CD4-positive, CD25-positive, alpha-beta regulatory T cell (primary cell): ENCODE results near the gene ACR. TPM values are rescaled to one million over a fixed set of nuclear protein-coding genes. Genes with fewer than 3 reads are reported as not detected.

ENCODE experiments used
- ATAC-seq, 2 donors: fragments of 150-1000 bp; cut with Tn5 transposase; one replicate each; pipeline ENCODE4 v1.10.0; 2021; ENCODE audit warnings: low read depth in 2 of 2, moderate number of reproducible peaks in 2 of 2, moderate library complexity in 1 of 2
- DNase-seq, 3 donors: peaks; one replicate each; pipeline versions ENCODE4 v3.0.0 to v3.0.0-alpha.2; 2012 to 2022; ENCODE audit warnings: mixed read lengths in 1 of 3
- H3K27ac ChIP-seq: one replicate; pipeline ENCODE4 v1.7.0; 2013; ENCODE audit warnings: mild to moderate bottlenecking, low read length; ENCODE audit not compliant: insufficient read depth, poor library complexity, severe bottlenecking
- H3K27me3 ChIP-seq: one replicate; pipeline ENCODE4 v1.7.0; 2013; ENCODE audit warnings: low read length; ENCODE audit not compliant: control insufficient read depth, insufficient read depth
- H3K36me3 ChIP-seq: one replicate; pipeline ENCODE4 v1.7.0; 2013; ENCODE audit warnings: mild to moderate bottlenecking, low read length, moderate library complexity; ENCODE audit not compliant: control insufficient read depth, insufficient read depth
- H3K4me1 ChIP-seq: 2 replicates; pipeline ENCODE4 v1.7.0; 2013; ENCODE audit warnings: mild to moderate bottlenecking, low read length; ENCODE audit not compliant: insufficient read depth, control insufficient read depth, poor library complexity, severe bottlenecking
- H3K4me3 ChIP-seq: one replicate; pipeline ENCODE4 v1.7.0; 2013; ENCODE audit warnings: low read depth, mild to moderate bottlenecking, low read length, moderate library complexity
- H3K9me3 ChIP-seq, 2 experiments: 1 replicate in 1 of 2; 2 replicates in 1 of 2; pipeline ENCODE4 v1.7.0; 2013; ENCODE audit warnings: low read length in 2 of 2, mild to moderate bottlenecking in 1 of 2, moderate library complexity in 1 of 2; ENCODE audit not compliant: control insufficient read depth in 2 of 2
- H3K27ac Mint-ChIP-seq, 3 donors: one replicate each; pipeline ENCODE4 v1.8.0; 2020 to 2022; ENCODE audit warnings: mild to moderate bottlenecking in 3 of 3, mixed read lengths in 3 of 3, moderate library complexity in 2 of 3
- H3K27me3 Mint-ChIP-seq: one replicate; pipeline ENCODE4 v1.8.0; 2022; ENCODE audit warnings: mild to moderate bottlenecking, mixed read lengths
- H3K36me3 Mint-ChIP-seq: one replicate; pipeline ENCODE4 v1.8.0; 2020; ENCODE audit warnings: mixed read lengths
- H3K4me1 Mint-ChIP-seq, 4 donors: one replicate each; pipeline ENCODE4 v1.8.0; 2020 to 2022; ENCODE audit warnings: mixed read lengths in 4 of 4, mild to moderate bottlenecking in 1 of 4
- H3K4me3 Mint-ChIP-seq, 4 donors: one replicate each; pipeline ENCODE4 v1.8.0; 2020 to 2022; ENCODE audit warnings: mild to moderate bottlenecking in 4 of 4, mixed read lengths in 4 of 4, moderate library complexity in 3 of 4
- H3K9me3 Mint-ChIP-seq, 7 donors: one replicate each; pipeline ENCODE4 v1.8.0; 2020 to 2022; ENCODE audit warnings: mixed read lengths in 7 of 7, mild to moderate bottlenecking in 3 of 7, moderate library complexity in 2 of 7
- polyA plus RNA-seq, 4 donors: library from polyadenylated mRNA; unstranded; fragments of 300-500 nt; fragmentation: Illumina TruSeq; gene quantifications; one replicate each; pipeline ENCODE4 v1.2.3, GENCODE V29; 2021
- total RNA-seq: library from RNA; stranded (reverse); gene quantifications from one replicate; pipeline ENCODE4 v1.2.3, GENCODE V29; 2022

Gene ACR
- total and polyA plus RNA-seq, 5 donors from 2014 or later, result not detected

DNA sequence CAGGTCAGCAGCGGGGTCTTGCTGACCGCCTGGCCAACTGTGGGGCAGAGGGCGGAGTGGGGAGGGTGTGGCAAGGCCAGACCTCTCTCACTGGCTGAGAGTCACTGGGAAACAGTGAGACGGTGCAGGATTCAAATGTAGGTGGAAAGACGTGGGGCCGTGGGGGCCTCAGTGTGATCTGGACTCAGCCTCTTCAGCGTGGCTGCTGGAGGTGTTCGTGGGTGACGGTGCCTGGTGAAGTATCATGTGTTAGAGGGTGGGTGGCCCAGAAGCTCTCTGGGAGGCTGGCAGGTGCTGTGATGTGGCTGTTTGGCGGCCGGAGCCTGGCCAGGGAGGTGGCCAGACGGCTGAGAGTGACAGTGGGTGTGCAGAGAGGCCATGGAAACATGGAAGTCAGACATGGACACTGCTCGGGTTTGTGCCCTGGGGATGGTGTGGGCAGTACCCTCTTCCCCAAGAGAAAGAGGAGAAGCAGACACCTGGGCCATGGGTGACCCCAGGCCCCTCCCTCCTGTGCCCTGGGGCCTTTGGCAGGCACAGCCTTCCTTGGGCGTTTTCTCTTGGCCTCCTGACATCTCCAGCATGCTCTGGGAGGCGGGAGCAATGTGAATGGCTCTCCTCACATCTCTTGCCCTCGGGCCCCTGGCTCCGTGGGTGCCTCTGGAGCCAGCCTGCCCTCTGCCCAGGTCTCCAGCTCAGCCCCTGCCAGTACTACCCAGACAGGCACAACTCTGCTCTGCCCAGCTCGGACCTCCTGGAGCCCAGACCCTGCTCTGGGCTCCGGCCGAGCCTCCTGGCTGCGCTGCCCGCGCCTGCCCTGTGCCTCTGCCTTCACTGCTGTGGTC is 10.1 kb upstream of the ACR start:
- Mint-ChIP-seq H3K27me3 (peaks cover 3% of the 10 kb centered on the region), H3K4me1 (peaks cover 0 to 7% (median 0%) of the 10 kb centered on the region in 4 donors), H3K4me3 (no peak overlapping the region), H3K9me3 (no peaks in the 10 kb centered on the region), H3K36me3 (no peaks in the 10 kb centered on the region), H3K27ac (peak overlapping the region in 1 of 3 donors; percentile 81)
- DNase-seq (no peak), ATAC-seq (no peak)
- H3K9me3 ChIP-seq, result no peaks in the 10 kb centered on the region
- H3K4me1 ChIP-seq, result no peaks in the 10 kb centered on the region
- no peaks in the 10 kb centered on the region for H3K36me3 ChIP-seq
- no peaks in the 10 kb centered on the region for H3K27me3 ChIP-seq
- no peak overlapping the region for H3K27ac ChIP-seq
- H3K4me3 ChIP-seq, result no peak overlapping the region

DNA sequence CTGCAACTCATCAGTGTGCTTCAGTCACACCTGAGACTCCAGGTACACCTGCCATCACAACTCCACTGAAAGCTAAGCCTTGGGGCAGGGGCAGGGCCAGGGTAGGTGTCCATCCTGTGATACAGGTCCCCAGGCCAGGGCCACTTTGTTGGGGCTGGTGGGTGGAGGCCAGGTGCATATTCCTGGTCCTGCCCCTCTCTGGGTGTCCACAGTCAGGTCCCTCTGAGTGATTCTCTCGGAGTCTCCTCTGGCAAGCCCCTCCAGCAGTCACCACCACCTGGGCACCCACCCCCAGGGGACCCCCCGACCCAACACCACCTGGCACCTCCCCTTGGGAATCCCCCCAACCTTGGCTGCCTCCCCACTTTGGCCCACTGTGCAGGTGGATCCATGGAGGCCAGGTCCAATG is 9.5 kb upstream of the ACR start:
- DNase-seq (no peak), ATAC-seq (no peak)
- H3K27ac Mint-ChIP-seq, result no peak overlapping the region

DNA sequence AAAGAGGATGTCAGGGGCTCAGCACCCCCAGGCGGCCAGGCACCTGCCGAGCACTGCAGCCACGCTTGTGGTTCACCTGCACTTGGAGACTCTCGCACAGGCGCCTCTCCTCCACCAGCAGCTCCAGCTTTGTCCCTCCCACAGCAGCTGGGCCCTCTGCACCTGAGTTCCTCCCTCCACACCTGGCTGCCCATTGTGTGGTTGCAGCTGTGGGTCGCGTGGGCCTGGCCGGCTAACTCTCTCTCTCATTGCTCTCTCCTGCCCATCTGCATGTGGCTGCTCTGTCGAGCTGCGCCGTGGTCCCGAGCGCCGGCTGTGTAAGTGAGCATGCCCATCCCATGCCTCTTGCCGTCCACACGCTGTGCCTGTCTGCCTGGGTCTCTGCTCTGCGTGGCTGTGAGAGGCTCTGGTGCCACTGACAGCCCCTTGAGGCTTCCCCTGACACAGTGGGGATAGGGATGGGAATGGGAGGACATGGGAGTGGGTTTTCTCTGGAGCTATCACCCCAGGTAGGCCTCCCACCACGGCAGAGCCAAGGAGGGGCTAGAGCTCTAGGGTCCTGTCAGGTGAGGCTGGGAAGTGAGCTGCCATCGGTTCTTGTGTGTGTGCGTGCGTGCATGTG is 8.5 kb upstream of the ACR start:
- H3K27me3 ChIP-seq, result no peaks in the 10 kb centered on the region
- H3K9me3 ChIP-seq, result no peaks in the 10 kb centered on the region
- Mint-ChIP-seq H3K36me3 (no peaks in the 10 kb centered on the region), H3K4me1 (peaks cover 0 to 5% (median 0%) of the 10 kb centered on the region in 4 donors), H3K4me3 (no peak overlapping the region), H3K27me3 (no peaks in the 10 kb centered on the region), H3K27ac (no peak overlapping the region), H3K9me3 (no peaks in the 10 kb centered on the region)
- no peaks in the 10 kb centered on the region for H3K4me1 ChIP-seq
- no peak overlapping the region for H3K4me3 ChIP-seq
- DNase-seq, result no peak
- no peak overlapping the region for H3K27ac ChIP-seq
- ATAC-seq, result no peak
- no peaks in the 10 kb centered on the region for H3K36me3 ChIP-seq

More for the DNA sequence above, 9.5 kb upstream of the ACR start:
- Mint-ChIP-seq H3K36me3 (no peaks in the 10 kb centered on the region), H3K9me3 (no peaks in the 10 kb centered on the region), H3K4me1 (peaks cover 0 to 7% (median 0%) of the 10 kb centered on the region in 4 donors), H3K27me3 (no peaks in the 10 kb centered on the region), H3K4me3 (no peak overlapping the region)
- no peak overlapping the region for H3K4me3 ChIP-seq
- no peaks in the 10 kb centered on the region for H3K36me3 ChIP-seq
- H3K4me1 ChIP-seq, result no peaks in the 10 kb centered on the region
- H3K27me3 ChIP-seq, result no peaks in the 10 kb centered on the region
- H3K9me3 ChIP-seq, result no peaks in the 10 kb centered on the region
- no peak overlapping the region for H3K27ac ChIP-seq

DNA sequence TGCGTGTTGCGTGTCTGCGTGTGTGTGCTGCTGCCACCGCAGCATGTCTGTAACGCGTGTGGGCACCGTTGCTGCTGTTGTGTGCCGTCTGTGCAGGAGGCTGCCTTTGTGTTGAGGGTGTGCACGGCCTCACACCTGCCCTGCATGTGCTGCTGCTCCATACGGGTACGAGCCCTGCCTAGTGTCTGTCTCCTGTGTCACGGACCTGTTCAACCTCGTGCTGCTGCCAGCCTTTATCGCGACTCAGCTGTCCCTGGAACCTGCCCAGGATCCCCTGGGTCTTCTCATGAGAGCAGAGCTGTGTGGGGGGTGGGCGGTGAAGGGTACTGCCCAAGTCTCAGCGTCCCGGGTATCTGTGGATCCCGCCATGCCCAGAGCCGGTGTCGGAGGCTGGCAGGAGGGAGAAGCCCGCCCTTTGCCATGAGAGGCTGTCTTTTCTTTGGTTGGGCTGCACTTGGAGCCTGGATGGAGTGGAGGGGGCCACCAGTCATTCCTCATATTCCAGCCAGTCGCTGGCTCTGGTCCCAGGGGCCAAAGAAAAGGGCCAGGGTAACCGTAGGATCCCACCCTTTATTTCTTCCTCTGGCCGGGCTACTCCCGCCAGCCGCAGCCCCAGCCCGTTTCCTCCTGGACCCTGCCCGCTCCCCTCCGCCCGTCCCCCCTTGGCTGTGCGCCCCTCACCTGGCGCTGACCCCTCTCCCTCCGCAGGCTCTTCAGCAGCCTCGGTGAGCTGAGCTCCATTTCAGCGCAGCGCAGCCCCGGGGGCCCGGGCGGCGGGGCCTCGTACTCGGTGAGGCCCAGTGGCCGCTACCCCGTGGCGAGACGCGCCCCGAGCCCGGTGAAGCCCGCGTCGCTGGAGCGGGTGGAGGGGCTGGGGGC is 7.8 kb upstream of the ACR start:
- no peaks in the 10 kb centered on the region for H3K4me1 ChIP-seq
- no peak overlapping the region for H3K27ac ChIP-seq
- Mint-ChIP-seq H3K9me3 (no peaks in the 10 kb centered on the region), H3K36me3 (no peaks in the 10 kb centered on the region), H3K27ac (no peak overlapping the region), H3K4me3 (no peak overlapping the region), H3K27me3 (no peaks in the 10 kb centered on the region), H3K4me1 (peaks cover 0 to 5% (median 0%) of the 10 kb centered on the region in 4 donors)
- H3K9me3 ChIP-seq, result no peaks in the 10 kb centered on the region
- H3K36me3 ChIP-seq, result no peaks in the 10 kb centered on the region
- H3K27me3 ChIP-seq, result no peaks in the 10 kb centered on the region
- DNase-seq, result no peak
- no peak for ATAC-seq
- H3K4me3 ChIP-seq, result no peak overlapping the region

DNA sequence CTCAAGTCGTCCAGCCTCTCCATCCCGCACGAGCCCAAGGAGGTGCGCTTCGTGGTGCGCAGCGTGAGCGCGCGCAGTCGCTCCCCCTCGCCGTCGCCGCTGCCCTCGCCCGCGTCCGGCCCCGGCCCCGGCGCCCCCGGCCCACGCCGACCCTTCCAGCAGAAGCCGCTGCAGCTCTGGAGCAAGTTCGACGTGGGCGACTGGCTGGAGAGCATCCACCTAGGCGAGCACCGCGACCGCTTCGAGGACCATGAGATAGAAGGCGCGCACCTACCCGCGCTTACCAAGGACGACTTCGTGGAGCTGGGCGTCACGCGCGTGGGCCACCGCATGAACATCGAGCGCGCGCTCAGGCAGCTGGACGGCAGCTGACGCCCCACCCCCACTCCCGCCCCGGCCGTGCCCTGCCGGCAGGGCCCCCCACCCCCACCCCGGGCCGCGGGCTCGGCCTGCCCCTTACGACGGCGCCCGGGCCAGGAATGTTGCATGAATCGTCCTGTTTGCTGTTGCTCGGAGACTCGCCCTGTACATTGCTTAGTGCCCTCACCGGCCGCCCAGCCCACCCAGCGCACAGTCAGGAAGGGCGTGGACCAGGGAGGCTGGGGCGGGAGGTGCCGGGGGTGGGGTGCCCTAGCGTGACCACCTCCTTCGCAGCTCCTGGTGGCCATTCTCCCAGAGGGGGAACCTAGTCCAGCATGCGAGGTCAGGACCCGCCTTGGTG is 6.9 kb upstream of the ACR start:
- Mint-ChIP-seq H3K27me3 (no peaks in the 10 kb centered on the region), H3K9me3 (no peaks in the 10 kb centered on the region), H3K4me1 (peaks cover 0 to 5% (median 0%) of the 10 kb centered on the region in 4 donors), H3K4me3 (no peak overlapping the region), H3K27ac (no peak overlapping the region), H3K36me3 (no peaks in the 10 kb centered on the region)
- no peak for ATAC-seq
- Histone ChIP-seq H3K4me3 (no peak overlapping the region), H3K9me3 (no peaks in the 10 kb centered on the region), H3K36me3 (no peaks in the 10 kb centered on the region), H3K27me3 (no peaks in the 10 kb centered on the region), H3K27ac (no peak overlapping the region), H3K4me1 (no peaks in the 10 kb centered on the region)
- DNase-seq, result no peak

DNA sequence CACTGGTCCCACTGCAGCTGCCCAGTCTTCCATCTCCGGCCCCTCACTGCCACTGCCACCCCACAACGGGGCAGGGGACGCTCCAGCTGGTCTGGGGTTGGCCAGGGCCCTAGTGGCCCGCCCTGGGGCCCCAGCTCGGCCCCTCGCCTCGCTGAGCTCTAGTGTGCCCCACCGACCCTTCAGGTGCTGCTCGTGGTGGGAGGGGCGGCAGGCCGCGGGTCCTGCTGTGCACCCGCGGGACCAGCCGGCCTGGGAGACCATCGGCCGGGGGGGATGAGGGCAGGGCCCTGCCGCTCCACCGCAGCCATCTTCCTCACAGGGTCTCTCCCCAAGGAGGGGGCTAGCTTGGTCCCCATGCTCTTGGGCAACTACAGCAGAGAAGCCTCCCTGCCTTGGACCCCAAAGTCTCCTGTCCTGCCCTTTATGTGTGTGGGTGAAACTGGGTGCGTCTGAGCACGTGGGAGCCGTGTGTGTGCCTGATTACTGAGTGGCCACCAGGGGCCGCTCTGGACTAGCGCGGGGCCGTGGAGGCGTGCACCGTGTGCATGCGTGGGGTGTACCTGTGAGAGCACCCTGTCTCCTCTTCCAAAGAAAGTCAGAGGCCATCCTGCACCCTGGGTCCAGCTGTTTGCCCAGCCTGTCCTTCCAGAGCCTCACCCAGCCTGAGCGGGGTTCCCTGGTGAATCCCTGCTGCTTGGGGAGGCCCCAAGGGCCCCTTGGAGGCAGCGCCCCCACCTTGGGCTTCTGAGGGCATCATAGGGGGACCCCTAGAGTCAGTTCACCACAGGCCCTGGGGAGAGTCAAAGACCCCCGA is 6.0 kb upstream of the ACR start:
- Histone ChIP-seq H3K4me3 (no peak overlapping the region), H3K36me3 (no peaks in the 10 kb centered on the region), H3K27me3 (no peaks in the 10 kb centered on the region), H3K4me1 (no peaks in the 10 kb centered on the region), H3K9me3 (no peaks in the 10 kb centered on the region), H3K27ac (no peak overlapping the region)
- Mint-ChIP-seq H3K27me3 (peaks cover 4% of the 10 kb centered on the region), H3K4me3 (no peak overlapping the region), H3K4me1 (peaks cover 0 to 9% (median 2%) of the 10 kb centered on the region in 4 donors), H3K36me3 (no peaks in the 10 kb centered on the region), H3K9me3 (no peaks in the 10 kb centered on the region), H3K27ac (peak overlapping the region in 1 of 3 donors; percentile 63)
- DNase-seq (peak; percentile 23 to 62 (median 54)), ATAC-seq (peak; percentile 68 to 85)
